ENCODE results near the gene FANCI.

- TF ChIP-seq, protein P1, sequence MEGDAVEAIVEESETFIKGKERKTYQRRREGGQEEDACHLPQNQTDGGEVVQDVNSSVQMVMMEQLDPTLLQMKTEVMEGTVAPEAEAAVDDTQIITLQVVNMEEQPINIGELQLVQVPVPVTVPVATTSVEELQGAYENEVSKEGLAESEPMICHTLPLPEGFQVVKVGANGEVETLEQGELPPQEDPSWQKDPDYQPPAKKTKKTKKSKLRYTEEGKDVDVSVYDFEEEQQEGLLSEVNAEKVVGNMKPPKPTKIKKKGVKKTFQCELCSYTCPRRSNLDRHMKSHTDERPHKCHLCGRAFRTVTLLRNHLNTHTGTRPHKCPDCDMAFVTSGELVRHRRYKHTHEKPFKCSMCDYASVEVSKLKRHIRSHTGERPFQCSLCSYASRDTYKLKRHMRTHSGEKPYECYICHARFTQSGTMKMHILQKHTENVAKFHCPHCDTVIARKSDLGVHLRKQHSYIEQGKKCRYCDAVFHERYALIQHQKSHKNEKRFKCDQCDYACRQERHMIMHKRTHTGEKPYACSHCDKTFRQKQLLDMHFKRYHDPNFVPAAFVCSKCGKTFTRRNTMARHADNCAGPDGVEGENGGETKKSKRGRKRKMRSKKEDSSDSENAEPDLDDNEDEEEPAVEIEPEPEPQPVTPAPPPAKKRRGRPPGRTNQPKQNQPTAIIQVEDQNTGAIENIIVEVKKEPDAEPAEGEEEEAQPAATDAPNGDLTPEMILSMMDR (IDR thresholded peaks at IDR 0.05; ENCODE audit: low read length): peak; percentile 70
- no peak for TF ChIP-seq EZH2phosphoT487 (IDR thresholded peaks at IDR 0.05; ENCODE audit: low read length)
Observed at GRCh38 chr15:89356634-89357298, 113.0 kb downstream of the FANCI start.
